Measurements from ENCODE around the gene PRDX2. TPM values are rescaled to one million over a fixed set of nuclear protein-coding genes. Genes with fewer than 3 reads are reported as not detected.

PRDX2 gene
- total RNA-seq, 2 experiments from 2014 or later: 251 to 262 TPM

DNA sequence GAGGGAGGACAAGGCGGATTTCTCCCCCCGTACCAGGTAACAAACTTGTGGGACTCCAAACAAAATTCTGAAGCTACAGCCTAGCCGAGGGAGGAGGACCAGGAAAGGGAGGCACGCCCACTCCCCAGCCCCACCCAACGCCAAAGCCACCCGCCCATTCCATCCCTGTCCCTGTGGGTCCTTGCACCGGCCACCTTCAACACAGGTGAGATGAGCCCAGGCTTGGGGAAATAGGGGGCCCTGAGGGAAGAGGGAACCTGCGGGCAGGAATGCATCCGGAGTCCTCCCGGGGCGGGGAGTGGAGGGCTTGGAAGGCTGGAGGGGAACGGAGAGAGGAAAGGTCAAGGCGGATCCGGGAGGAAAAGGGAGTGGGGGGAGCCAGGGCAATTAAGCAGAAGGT is 50.0 kb downstream of the PRDX2 start, which contains the start of gene BEST2:
Gene BEST2 (plus strand): TSS at position 157 of the 400 bp plus-strand sequence. CDS start 802 bp downstream, outside the sequence.
- ATAC-seq (no peak), DNase-seq (no peak)
- H3K36me3 Mint-ChIP-seq (ENCODE audit: low read depth): peaks cover 17% of the 10 kb centered on the region
- H3K4me1 Mint-ChIP-seq (ENCODE audit: low read depth): no peaks in the 10 kb centered on the region
- ChIA-PET CTCF (interaction anchor here (0.6 to 1.2 kb wide), 2 partner anchors 9 to 227 kb away, joined by 3 read pairs; no protein-coding TSS in a partner anchor), POLR2A (interaction anchor here (1.1 to 2.2 kb wide), 2 partner anchors 14 to 20 kb away, joined by 3 to 10 read pairs; partner anchors contain the start of gene GET3)
- intact Hi-C loops (cut with micrococcal nuclease): no loop called here
- H3K9me3 Mint-ChIP-seq: peaks cover 8% of the 10 kb centered on the region
- H3K27ac Mint-ChIP-seq: no peak within 1 kb of the TSS
- peaks cover 28% of the 10 kb centered on the region for H3K27me3 Mint-ChIP-seq
- TF ChIP-seq, protein P1, sequence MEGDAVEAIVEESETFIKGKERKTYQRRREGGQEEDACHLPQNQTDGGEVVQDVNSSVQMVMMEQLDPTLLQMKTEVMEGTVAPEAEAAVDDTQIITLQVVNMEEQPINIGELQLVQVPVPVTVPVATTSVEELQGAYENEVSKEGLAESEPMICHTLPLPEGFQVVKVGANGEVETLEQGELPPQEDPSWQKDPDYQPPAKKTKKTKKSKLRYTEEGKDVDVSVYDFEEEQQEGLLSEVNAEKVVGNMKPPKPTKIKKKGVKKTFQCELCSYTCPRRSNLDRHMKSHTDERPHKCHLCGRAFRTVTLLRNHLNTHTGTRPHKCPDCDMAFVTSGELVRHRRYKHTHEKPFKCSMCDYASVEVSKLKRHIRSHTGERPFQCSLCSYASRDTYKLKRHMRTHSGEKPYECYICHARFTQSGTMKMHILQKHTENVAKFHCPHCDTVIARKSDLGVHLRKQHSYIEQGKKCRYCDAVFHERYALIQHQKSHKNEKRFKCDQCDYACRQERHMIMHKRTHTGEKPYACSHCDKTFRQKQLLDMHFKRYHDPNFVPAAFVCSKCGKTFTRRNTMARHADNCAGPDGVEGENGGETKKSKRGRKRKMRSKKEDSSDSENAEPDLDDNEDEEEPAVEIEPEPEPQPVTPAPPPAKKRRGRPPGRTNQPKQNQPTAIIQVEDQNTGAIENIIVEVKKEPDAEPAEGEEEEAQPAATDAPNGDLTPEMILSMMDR (IDR thresholded peaks at IDR 0.05): no peak
- H3K4me3 Mint-ChIP-seq: no peak within 1 kb of the TSS

DNA sequence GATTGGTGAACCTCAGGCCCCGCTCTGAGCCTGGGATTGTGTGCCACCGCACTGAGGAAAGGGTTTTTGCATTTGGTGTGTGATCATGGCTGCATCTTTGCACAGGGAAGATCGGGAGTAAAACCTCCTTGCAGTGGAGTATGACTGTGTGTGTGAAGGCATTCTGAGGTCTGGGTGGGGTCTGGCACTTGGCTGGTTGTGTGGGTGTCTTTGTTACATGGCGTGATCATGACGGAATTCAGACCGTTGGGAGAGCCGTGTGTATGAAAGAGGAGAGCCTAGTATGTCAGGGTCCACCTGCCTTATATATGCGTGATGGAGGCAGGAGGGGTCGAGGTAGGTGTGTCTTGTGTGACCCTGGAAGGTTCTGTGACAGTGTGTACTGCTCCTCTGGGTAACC is 50.7 kb downstream of the PRDX2 start:
- DNase-seq (no peak), ATAC-seq (no peak)
- Mint-ChIP-seq H3K27me3 (peaks cover 28% of the 10 kb centered on the region), H3K4me3 (no peak overlapping the region), H3K4me1 (ENCODE audit: low read depth) (no peaks in the 10 kb centered on the region), H3K27ac (no peak overlapping the region), H3K36me3 (ENCODE audit: low read depth) (peaks cover 21% of the 10 kb centered on the region), H3K9me3 (peaks cover 8% of the 10 kb centered on the region)
- intact Hi-C loops (cut with micrococcal nuclease): no loop called here
- TF ChIP-seq, protein P1 (IDR thresholded peaks at IDR 0.05): no peak
- ChIA-PET CTCF (interaction anchor here (0.7 to 1.7 kb wide), 3 partner anchors 9 to 96 kb away, joined by 3 to 6 read pairs (median 5); no protein-coding TSS in a partner anchor), POLR2A (interaction anchor here (1.2 kb wide), 1 partner anchor 13 kb away, joined by 5 read pairs; the partner anchor contains the start of gene GET3)

DNA sequence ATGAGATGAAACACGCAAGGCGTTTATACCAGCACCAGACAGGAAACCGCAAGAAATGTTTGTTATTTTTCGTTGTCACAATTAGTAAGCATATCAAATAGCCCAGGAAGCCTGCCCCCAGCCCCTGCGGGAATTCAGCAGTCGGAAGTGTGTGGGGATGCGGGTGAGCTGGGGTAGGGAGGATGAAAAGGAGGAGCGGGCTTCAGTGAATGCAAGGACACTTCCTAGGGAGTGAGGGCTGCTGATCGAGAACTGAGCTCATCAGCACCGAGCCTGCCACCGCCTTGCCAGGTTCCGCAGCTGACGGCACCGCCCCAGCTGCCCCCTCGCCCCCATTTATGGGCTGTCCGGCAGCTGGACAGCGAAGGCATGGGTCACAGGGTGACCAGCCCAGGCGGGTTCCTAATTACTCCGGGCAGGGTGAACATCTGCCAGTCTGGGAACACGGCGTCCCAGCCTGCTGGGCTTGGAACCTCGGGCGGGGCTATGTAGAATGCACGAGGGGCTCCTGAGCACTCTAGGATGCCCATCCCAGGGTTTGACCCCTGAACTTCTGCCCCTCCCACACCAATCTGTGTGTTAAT is 51.6 kb downstream of the PRDX2 start:
- Mint-ChIP-seq H3K36me3 (ENCODE audit: low read depth) (peaks cover 26% of the 10 kb centered on the region), H3K4me1 (ENCODE audit: low read depth) (no peaks in the 10 kb centered on the region), H3K27ac (no peak overlapping the region), H3K9me3 (peaks cover 8% of the 10 kb centered on the region), H3K4me3 (no peak overlapping the region), H3K27me3 (peaks cover 24% of the 10 kb centered on the region)
- TF ChIP-seq, protein P1 (IDR thresholded peaks at IDR 0.05): no peak
- POLR2A ChIA-PET: interaction anchor here (0.8 to 1.3 kb wide), 3 partner anchors 12 to 33 kb away, joined by 3 to 5 read pairs (median 4); partner anchors contain the start of gene GET3
- CTCF ChIA-PET: interaction anchor here (0.7 to 1.7 kb wide), 5 partner anchors 10 to 98 kb away, joined by 3 to 6 read pairs (median 5); no protein-coding TSS in a partner anchor
- DNase-seq (no peak), ATAC-seq (no peak)
- intact Hi-C loops (cut with micrococcal nuclease): no loop called here

DNA sequence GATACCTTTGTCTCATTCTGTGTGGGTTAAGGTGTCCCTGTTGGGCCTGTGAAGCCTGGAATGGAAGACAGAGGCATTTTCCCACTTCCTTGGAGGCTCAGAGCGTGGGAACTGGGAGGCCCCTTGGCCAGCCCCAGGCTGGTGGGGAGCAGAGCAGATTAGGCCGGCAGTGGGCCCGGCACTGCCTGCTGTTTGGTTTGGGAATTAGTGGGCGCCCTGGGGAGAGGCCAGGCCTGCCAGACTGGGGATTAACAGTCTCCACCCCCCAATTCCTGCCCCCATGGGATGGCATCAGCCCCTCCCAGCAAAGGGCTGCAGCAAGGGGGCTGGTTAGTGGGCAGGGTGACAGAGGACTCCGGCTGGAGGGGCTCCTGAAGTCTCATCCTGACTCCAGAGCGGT is 53.1 kb downstream of the PRDX2 start:
- TF ChIP-seq, protein P1 (IDR thresholded peaks at IDR 0.05): no peak
- no peak for DNase-seq
- Mint-ChIP-seq H3K4me1 (ENCODE audit: low read depth) (no peaks in the 10 kb centered on the region), H3K27ac (no peak overlapping the region), H3K36me3 (ENCODE audit: low read depth) (peaks cover 26% of the 10 kb centered on the region), H3K4me3 (no peak overlapping the region), H3K27me3 (peaks cover 22% of the 10 kb centered on the region), H3K9me3 (peaks cover 8% of the 10 kb centered on the region)
- no peak for ATAC-seq
- intact Hi-C loops (cut with micrococcal nuclease): no loop called here
- ChIA-PET POLR2A (no interaction called here), CTCF (interaction anchor here (1.0 to 2.5 kb wide), 2 partner anchors 9 to 12 kb away, joined by 3 to 12 read pairs; no protein-coding TSS in a partner anchor)

Small RNAs within 50 kb of the gene (microRNA-seq; reads per million reads assigned to microRNA genes)
- not detected for gene MIR5684 (ENCODE audit: borderline microRNAs expressed, borderline replicate concordance)

Other genes with a start within 250 kb of the PRDX2 start
- gene ZNF490, start 191.0 kb downstream of the PRDX2 start, total RNA-seq: 1 to 10 TPM; 6.8 to 9.3 TPM
- 10 to 100 TPM; 15.1 to 16.7 TPM for gene ZNF791, start 190.9 kb downstream of the PRDX2 start, total RNA-seq
- gene MAN2B1, start 135.1 kb downstream of the PRDX2 start, total RNA-seq: 100 to 1,000 TPM; 127 to 135 TPM
- gene WDR83, start 135.0 kb downstream of the PRDX2 start, total RNA-seq: 10 to 100 TPM; 17.5 to 23.2 TPM
- gene DHPS, start 119.9 kb downstream of the PRDX2 start, total RNA-seq: 100 to 1,000 TPM; 113 TPM
- gene GNG14, start 113.8 kb downstream of the PRDX2 start, total RNA-seq: not detected
- gene FBXW9, start 105.2 kb downstream of the PRDX2 start, total RNA-seq: 10 to 100 TPM in 1 of 2 experiments, 1 to 10 TPM in 1; 9.9 to 10.8 TPM
- 10 to 100 TPM; 90.7 to 94.5 TPM for gene TNPO2, start 77.9 kb downstream of the PRDX2 start, total RNA-seq
- 100 to 1,000 TPM; 154 to 169 TPM for gene TRIR, start 67.1 kb downstream of the PRDX2 start, total RNA-seq
- gene GET3, start 64.3 kb downstream of the PRDX2 start, total RNA-seq: 10 to 100 TPM; 50.7 to 52.2 TPM
- not detected for gene BEST2, start 50.0 kb downstream of the PRDX2 start, total RNA-seq
- 10 to 100 TPM; 17.3 to 18.4 TPM for gene HOOK2, start 26.2 kb downstream of the PRDX2 start, total RNA-seq
- 100 to 1,000 TPM; 292 to 299 TPM for gene JUNB, start 10.3 kb downstream of the PRDX2 start, total RNA-seq
- gene THSD8, start 269 bp upstream of the PRDX2 start, total RNA-seq: 10 to 100 TPM; 31.1 to 36.2 TPM
- 10 to 100 TPM; 40.3 to 44.1 TPM for gene RNASEH2A, start 4.8 kb upstream of the PRDX2 start, total RNA-seq
- gene RTBDN, start 32.8 kb upstream of the PRDX2 start, total RNA-seq: not detected
- gene MAST1, start 36.7 kb upstream of the PRDX2 start, total RNA-seq: 1 to 10 TPM; 2.4 to 3.0 TPM
- 10 to 100 TPM; 22.3 to 26.1 TPM for gene DNASE2, start 79.6 kb upstream of the PRDX2 start, total RNA-seq
- under 1 TPM; 0.32 to 0.38 TPM for gene KLF1, start 85.4 kb upstream of the PRDX2 start, total RNA-seq
- 10 to 100 TPM; 37.5 to 43.8 TPM for gene GCDH, start 89.4 kb upstream of the PRDX2 start, total RNA-seq
- 1 to 10 TPM; 3.0 to 4.4 TPM for gene SYCE2, start 117.5 kb upstream of the PRDX2 start, total RNA-seq
- gene FARSA, start 131.9 kb upstream of the PRDX2 start, total RNA-seq: 100 to 1,000 TPM; 128 to 138 TPM
- gene CALR, start 136.8 kb upstream of the PRDX2 start, total RNA-seq: 100 to 1,000 TPM; 535 to 563 TPM
- 100 to 1,000 TPM; 189 to 190 TPM for gene RAD23A, start 144.1 kb upstream of the PRDX2 start, total RNA-seq
- 10 to 100 TPM; 32.6 to 36.0 TPM for gene GADD45GIP1, start 155.4 kb upstream of the PRDX2 start, total RNA-seq
- not detected for gene DAND5, start 167.8 kb upstream of the PRDX2 start, total RNA-seq
- gene NFIX, start 193.7 kb upstream of the PRDX2 start, total RNA-seq: 1 to 10 TPM; 4.7 to 5.0 TPM

Data from activated CD8-positive, alpha-beta T cell treated with anti-CD3 and anti-CD28 coated beads for 36 hours (primary cell).